Thyroid gland (tissue), 4 donors: ENCODE measurements around the gene PAEP.

Source experiments
- POLR2A ChIP-seq, 2 donors: fragments of 450-650 bp; IDR thresholded peaks; one replicate each; pipeline ENCODE4 v1.6.1; 2017; ENCODE audit warnings: antibody characterized with exemption in 2 of 2, mild to moderate bottlenecking in 2 of 2, moderate library complexity in 1 of 2
- TF ChIP-seq, protein P1 (sequence below), 6 experiments: fragments of 200-600 bp in 3 of 6; fragments of 450-650 bp in 3 of 6; sonication (generic) in 3 of 6; IDR thresholded peaks; one replicate each; pipeline ENCODE4 v1.5.1; 2016 to 2019; ENCODE audit warnings: antibody characterized with exemption in 6 of 6, mild to moderate bottlenecking in 2 of 6, inconsistent platforms in 1 of 6, moderate library complexity in 1 of 6

DNA sequence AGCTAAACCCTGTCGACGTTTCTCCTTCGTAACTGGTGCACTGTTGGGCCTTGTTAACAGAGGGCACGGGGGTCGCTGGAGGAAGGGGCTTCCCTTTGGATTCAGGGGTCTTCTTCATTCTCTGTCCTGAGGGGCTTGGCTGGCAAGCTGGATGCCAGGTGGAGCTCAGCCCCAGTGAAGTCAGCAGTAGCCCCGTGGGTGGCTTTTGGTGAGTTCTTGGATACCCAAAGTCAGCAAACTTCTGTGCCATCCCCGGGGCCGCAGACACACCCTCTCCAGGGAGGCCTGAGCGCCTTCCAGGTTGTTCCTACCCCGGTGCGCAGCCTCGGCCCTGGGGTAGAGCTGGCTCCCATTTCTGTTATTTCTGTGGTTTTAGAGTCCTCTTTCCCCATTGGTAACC lies 27.9 kb upstream of the PAEP start:
- TF ChIP-seq, protein P1, sequence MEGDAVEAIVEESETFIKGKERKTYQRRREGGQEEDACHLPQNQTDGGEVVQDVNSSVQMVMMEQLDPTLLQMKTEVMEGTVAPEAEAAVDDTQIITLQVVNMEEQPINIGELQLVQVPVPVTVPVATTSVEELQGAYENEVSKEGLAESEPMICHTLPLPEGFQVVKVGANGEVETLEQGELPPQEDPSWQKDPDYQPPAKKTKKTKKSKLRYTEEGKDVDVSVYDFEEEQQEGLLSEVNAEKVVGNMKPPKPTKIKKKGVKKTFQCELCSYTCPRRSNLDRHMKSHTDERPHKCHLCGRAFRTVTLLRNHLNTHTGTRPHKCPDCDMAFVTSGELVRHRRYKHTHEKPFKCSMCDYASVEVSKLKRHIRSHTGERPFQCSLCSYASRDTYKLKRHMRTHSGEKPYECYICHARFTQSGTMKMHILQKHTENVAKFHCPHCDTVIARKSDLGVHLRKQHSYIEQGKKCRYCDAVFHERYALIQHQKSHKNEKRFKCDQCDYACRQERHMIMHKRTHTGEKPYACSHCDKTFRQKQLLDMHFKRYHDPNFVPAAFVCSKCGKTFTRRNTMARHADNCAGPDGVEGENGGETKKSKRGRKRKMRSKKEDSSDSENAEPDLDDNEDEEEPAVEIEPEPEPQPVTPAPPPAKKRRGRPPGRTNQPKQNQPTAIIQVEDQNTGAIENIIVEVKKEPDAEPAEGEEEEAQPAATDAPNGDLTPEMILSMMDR (IDR thresholded peaks at IDR 0.05), result no peak
- no peak for TF ChIP-seq POLR2A (IDR thresholded peaks at IDR 0.05)
